ENCODE measurements around the gene YWHAE. TPM values are rescaled to one million over a fixed set of nuclear protein-coding genes. Genes with fewer than 3 reads are reported as not detected.
"Not testable (repeated sequence)": the region's sequence is repeated elsewhere in the genome, so short reads cannot be mapped to it uniquely, and the experiment has no call there.

Gene YWHAE
- total RNA-seq, 1 experiment from 2014 or later: 956 TPM

DNA sequence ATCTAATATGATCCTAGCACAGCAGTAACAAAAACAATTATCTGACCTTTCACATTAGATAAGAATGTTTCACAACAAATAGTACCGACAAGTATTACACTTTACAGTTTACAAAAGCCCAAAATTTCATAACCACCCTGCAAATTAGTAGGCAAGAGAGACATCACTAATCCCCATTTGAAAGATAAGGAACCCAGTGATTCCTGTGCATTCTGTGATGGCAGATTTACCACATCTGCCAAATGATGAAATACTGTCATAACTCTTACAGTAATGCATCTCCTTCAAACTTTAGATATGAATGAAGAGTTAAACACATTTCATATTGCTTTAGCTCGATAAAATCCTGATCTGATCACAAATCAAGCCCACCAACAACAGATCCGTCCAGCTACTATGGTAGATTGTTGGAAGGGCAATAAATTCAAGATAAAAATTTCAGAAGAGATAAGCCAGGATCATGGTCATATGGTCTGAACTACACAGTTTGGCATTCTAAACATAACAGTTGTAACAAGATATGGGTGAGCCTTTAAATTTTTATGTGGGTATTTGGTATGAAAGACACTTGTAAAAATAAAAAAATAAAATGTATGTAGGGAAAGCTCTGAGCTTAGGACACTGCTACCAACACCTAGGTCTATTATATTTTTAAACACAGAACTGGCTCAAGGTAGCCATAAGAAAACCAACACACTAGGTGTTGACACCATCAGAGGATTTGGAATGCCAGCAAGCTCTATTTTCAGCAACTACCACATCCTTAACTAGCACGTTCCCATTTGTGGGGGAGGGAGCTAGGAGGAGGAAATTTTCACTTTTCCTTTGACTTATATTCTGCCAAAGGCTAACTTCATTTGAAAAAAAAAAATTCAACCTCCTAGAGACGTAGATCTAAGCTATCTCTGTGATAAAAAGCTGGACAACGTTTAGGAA is 9.3 kb downstream of the YWHAE start:
- Mint-ChIP-seq H3K27ac (ENCODE audit: unreplicated experiment) (peak overlapping the region; percentile 25), H3K27me3 (ENCODE audit: insufficient read depth, unreplicated experiment) (no peaks in the 10 kb centered on the region), H3K4me1 (ENCODE audit: low read depth, unreplicated experiment) (peaks cover 30% of the 10 kb centered on the region), H3K36me3 (ENCODE audit: insufficient read depth, unreplicated experiment) (peaks cover 79% of the 10 kb centered on the region), H3K4me3 (ENCODE audit: unreplicated experiment) (peak overlapping the region; percentile 12), H3K9me3 (ENCODE audit: unreplicated experiment) (no peaks in the 10 kb centered on the region)
- H3K36me3 ChIP-seq (ENCODE audit: control insufficient read depth, insufficient read depth, low read length): no peaks in the 10 kb centered on the region; the same call in 1 of the 2 replicates
- peak in 1 of 2 experiments; percentile 68 for DNase-seq
- intact Hi-C loops (cut with micrococcal nuclease; ENCODE audit: unreplicated experiment): no loop called here
- no peak overlapping the region for H3K4me3 ChIP-seq (ENCODE audit: low read depth, low read length)
- BruUV-seq (replicated peaks): TSS peak; percentile 0
- CTCF ChIA-PET: interaction anchor here (0.6 to 2.2 kb wide), 2 partner anchors 25 to 29 kb away, joined by 3 to 10 read pairs; no protein-coding TSS in a partner anchor
- TF ChIP-seq CTCF (IDR thresholded peaks at IDR 0.05; ENCODE audit: insufficient read depth in 1 of 2, low read depth in 1 of 2, low read length in 1 of 2, severe bottlenecking in 1 of 2, unreplicated experiment in 1 of 2): no peak
- H3K4me1 ChIP-seq: peaks cover 57% of the 10 kb centered on the region
- POLR2A ChIA-PET: interaction anchor here (1.2 kb wide), 1 partner anchor 125 kb away, joined by 3 read pairs; no protein-coding TSS in a partner anchor
- H3K9me3 ChIP-seq: no peaks in the 10 kb centered on the region
- no peaks in the 10 kb centered on the region for H3K27me3 ChIP-seq (replicated peaks; ENCODE audit: control insufficient read depth, insufficient read depth, low read length)

DNA sequence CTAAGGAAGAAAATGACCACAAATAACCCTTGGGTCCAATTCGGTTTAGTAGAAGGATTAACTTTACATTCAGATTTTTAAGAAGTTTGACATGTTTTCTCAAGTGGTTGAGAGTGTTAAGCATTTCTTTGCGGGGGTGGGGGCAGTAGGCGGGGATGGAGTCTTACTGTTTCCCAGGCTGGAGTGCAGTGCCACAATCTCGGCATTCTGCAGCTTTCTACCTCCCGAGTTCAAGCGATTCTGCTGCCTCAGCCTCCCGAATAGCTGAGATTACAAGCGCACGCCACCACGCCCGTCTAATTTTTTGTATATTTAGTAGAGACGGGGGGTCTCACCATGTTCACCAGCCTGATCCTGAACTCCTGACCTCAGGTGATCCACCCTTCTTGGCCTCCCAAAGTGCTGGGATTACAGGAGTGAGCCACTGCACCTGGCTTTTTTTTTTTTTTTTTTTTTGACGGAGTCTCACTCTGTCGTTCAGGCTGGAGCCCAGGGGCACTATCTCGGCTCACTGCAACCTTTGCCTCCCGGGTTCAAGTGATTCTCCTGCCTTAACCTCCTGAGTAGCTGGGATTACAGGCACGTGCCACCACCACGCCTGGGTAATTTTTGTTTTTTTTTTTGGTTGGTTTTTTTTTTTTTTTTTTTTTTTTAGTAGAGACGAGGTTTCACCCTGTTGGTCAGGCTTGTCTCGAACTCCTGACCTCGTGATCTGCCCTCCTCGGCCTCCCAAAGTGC is 12.4 kb downstream of the YWHAE start:
- H3K27me3 ChIP-seq (replicated peaks; ENCODE audit: control insufficient read depth, insufficient read depth, low read length); H3K27ac Mint-ChIP-seq (ENCODE audit: unreplicated experiment); H3K9me3 Mint-ChIP-seq (ENCODE audit: unreplicated experiment); intact Hi-C loops (cut with micrococcal nuclease; ENCODE audit: unreplicated experiment); H3K4me3 ChIP-seq (ENCODE audit: low read depth, low read length); H3K9me3 ChIP-seq; H3K36me3 ChIP-seq (ENCODE audit: control insufficient read depth, insufficient read depth, low read length); POLR2A ChIA-PET; H3K4me3 Mint-ChIP-seq (ENCODE audit: unreplicated experiment); BruUV-seq (replicated peaks); H3K27me3 Mint-ChIP-seq (ENCODE audit: insufficient read depth, unreplicated experiment): not testable (repeated sequence)
- peak in 1 of 2 experiments; percentile 22 for DNase-seq
- peaks cover 47% of the 10 kb centered on the region for H3K4me1 ChIP-seq
- H3K36me3 Mint-ChIP-seq (ENCODE audit: insufficient read depth, unreplicated experiment): peaks cover 75% of the 10 kb centered on the region
- CTCF ChIA-PET: interaction anchor here (0.6 kb wide), 1 partner anchor 245 kb away, joined by 5 read pairs; no protein-coding TSS in a partner anchor
- H3K4me1 Mint-ChIP-seq (ENCODE audit: low read depth, unreplicated experiment): peaks cover 23% of the 10 kb centered on the region

DNA sequence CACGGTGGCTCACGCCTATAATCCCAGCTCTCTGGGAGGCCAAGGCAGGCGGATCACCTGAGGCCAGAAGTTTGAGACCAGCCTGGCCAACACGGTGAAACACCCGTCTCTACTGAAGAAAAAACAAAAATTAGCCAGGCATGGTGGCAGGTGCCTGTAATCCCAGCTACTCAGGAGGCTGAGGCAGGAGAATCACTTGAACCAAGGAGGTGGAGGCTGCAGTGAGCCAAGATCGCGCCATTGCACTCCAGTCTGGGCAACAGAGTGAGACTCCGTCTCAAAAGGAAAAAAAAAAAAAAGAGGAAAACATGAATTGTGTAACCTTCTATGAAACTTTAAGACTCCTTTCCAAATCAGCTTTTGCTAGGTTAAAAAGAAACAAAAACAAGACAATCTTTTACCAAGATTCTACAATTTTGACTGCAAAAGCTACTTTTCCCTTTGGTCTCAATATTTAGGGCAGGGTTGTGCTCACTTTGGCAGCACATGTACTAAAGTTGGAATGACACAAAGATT is 13.3 kb downstream of the YWHAE start:
- H3K9me3 Mint-ChIP-seq (ENCODE audit: unreplicated experiment); BruUV-seq (replicated peaks); H3K4me3 ChIP-seq (ENCODE audit: low read depth, low read length); DNase-seq; H3K27me3 ChIP-seq (replicated peaks; ENCODE audit: control insufficient read depth, insufficient read depth, low read length); H3K27me3 Mint-ChIP-seq (ENCODE audit: insufficient read depth, unreplicated experiment); intact Hi-C loops (cut with micrococcal nuclease; ENCODE audit: unreplicated experiment); H3K36me3 ChIP-seq (ENCODE audit: control insufficient read depth, insufficient read depth, low read length); H3K9me3 ChIP-seq; H3K4me3 Mint-ChIP-seq (ENCODE audit: unreplicated experiment); POLR2A ChIA-PET; H3K27ac Mint-ChIP-seq (ENCODE audit: unreplicated experiment): not testable (repeated sequence)
- CTCF ChIA-PET: interaction anchor here (0.8 kb wide), 1 partner anchor 21 kb away, joined by 8 read pairs; no protein-coding TSS in a partner anchor
- H3K4me1 Mint-ChIP-seq (ENCODE audit: low read depth, unreplicated experiment): peaks cover 25% of the 10 kb centered on the region
- H3K36me3 Mint-ChIP-seq (ENCODE audit: insufficient read depth, unreplicated experiment): peaks cover 75% of the 10 kb centered on the region
- H3K4me1 ChIP-seq: peaks cover 38% of the 10 kb centered on the region
